ENCODE measurements around the gene SLC25A41. TPM values are rescaled to one million over a fixed set of nuclear protein-coding genes. Genes with fewer than 3 reads are reported as not detected.

Gene SLC25A41
- total and polyA plus RNA-seq, 2 experiments from 2014 or later: not detected

- no peaks in the 10 kb centered on the region for H3F3A ChIP-seq (ENCODE audit: insufficient read depth)
- peaks cover 23% of the 10 kb centered on the region for H3K27me3 ChIP-seq (replicated peaks; ENCODE audit: insufficient read depth)
- H3K9me3 ChIP-seq (ENCODE audit: low read depth): no peaks in the 10 kb centered on the region
- in situ Hi-C loops (cut with MboI): no loop called here
- no peak overlapping the region for H3K4me3 ChIP-seq
- H3K4me1 ChIP-seq (ENCODE audit: insufficient read depth): no peaks in the 10 kb centered on the region
- H3K4me2 ChIP-seq (ENCODE audit: unreplicated experiment): no peak overlapping the region
- no peaks in the 10 kb centered on the region for H3K36me3 ChIP-seq (ENCODE audit: low read depth)
- H3K9me2 ChIP-seq (ENCODE audit: insufficient read depth): no peaks in the 10 kb centered on the region
- H2AFZ ChIP-seq: no peak overlapping the region
- no peak overlapping the region for H3K9ac ChIP-seq
- no peaks in the 10 kb centered on the region for H3K79me2 ChIP-seq (ENCODE audit: insufficient read depth)
- 57 to 64% methylated on average over 13 to 14 of the region's 14 CpGs for WGBS, 2 experiments (ENCODE audit: low coverage in 1 of 2, low lambda C conversion rate in 2 of 2, missing lambda C conversion rate in 2 of 2)
- H3K27ac ChIP-seq: no peak overlapping the region
- TF ChIP-seq EZH2 (IDR thresholded peaks at IDR 0.05; ENCODE audit: insufficient read depth, poor library complexity, severe bottlenecking) (no peak), EZH2phosphoT487 (IDR thresholded peaks at IDR 0.05; ENCODE audit: insufficient read depth, low read depth) (no peak)
- H4K20me1 ChIP-seq (ENCODE audit: insufficient read depth): no peaks in the 10 kb centered on the region
- no peak for DNase-seq
These were observed 37.5 kb upstream of the SLC25A41 start for GRCh38 chr19:6471076-6471475.

- H3K9me3 ChIP-seq (ENCODE audit: low read depth): no peaks in the 10 kb centered on the region
- no peak overlapping the region for H3K4me2 ChIP-seq (ENCODE audit: unreplicated experiment)
- H3K79me2 ChIP-seq (ENCODE audit: insufficient read depth): no peaks in the 10 kb centered on the region
- TF ChIP-seq EZH2phosphoT487 (IDR thresholded peaks at IDR 0.05; ENCODE audit: insufficient read depth, low read depth): no peak
- no peak for TF ChIP-seq EZH2 (IDR thresholded peaks at IDR 0.05; ENCODE audit: insufficient read depth, poor library complexity, severe bottlenecking)
- no peaks in the 10 kb centered on the region for H3K4me1 ChIP-seq (ENCODE audit: insufficient read depth)
- no peaks in the 10 kb centered on the region for H3K9me2 ChIP-seq (ENCODE audit: insufficient read depth)
- DNase-seq: no peak
- H4K20me1 ChIP-seq (ENCODE audit: insufficient read depth): no peaks in the 10 kb centered on the region
- no peaks in the 10 kb centered on the region for H3F3A ChIP-seq (ENCODE audit: insufficient read depth)
- H3K9ac ChIP-seq: no peak overlapping the region
- no peak overlapping the region for H3K4me3 ChIP-seq
- H3K27ac ChIP-seq: no peak overlapping the region
- in situ Hi-C loops (cut with MboI): no loop called here
- peaks cover 22% of the 10 kb centered on the region for H3K27me3 ChIP-seq (replicated peaks; ENCODE audit: insufficient read depth)
- 71 to 74% methylated on average over 8 of the region's 8 CpGs for WGBS, 2 experiments (ENCODE audit: low coverage in 1 of 2, low lambda C conversion rate in 2 of 2, missing lambda C conversion rate in 2 of 2)
- no peaks in the 10 kb centered on the region for H3K36me3 ChIP-seq (ENCODE audit: low read depth)
- no peak overlapping the region for H2AFZ ChIP-seq
These were observed 36.6 kb upstream of the SLC25A41 start for GRCh38 chr19:6470173-6470572.

GRCh38 chr19:6467384-6467783 lies 33.8 kb upstream of the SLC25A41 start:
- H4K20me1 ChIP-seq (ENCODE audit: insufficient read depth): no peaks in the 10 kb centered on the region
- no peak overlapping the region for H3K9ac ChIP-seq
- H3K27me3 ChIP-seq (replicated peaks; ENCODE audit: insufficient read depth): peaks cover 18% of the 10 kb centered on the region
- H3K36me3 ChIP-seq (ENCODE audit: low read depth): no peaks in the 10 kb centered on the region
- H3K4me2 ChIP-seq (ENCODE audit: unreplicated experiment): no peak overlapping the region
- no peaks in the 10 kb centered on the region for H3F3A ChIP-seq (ENCODE audit: insufficient read depth)
- in situ Hi-C loops (cut with MboI): no loop called here
- H3K9me3 ChIP-seq (ENCODE audit: low read depth): no peaks in the 10 kb centered on the region
- TF ChIP-seq EZH2phosphoT487 (IDR thresholded peaks at IDR 0.05; ENCODE audit: insufficient read depth, low read depth) (no peak), EZH2 (IDR thresholded peaks at IDR 0.05; ENCODE audit: insufficient read depth, poor library complexity, severe bottlenecking) (no peak)
- H3K27ac ChIP-seq: no peak overlapping the region
- no peaks in the 10 kb centered on the region for H3K79me2 ChIP-seq (ENCODE audit: insufficient read depth)
- no peak for DNase-seq
- H2AFZ ChIP-seq: no peak overlapping the region
- H3K4me3 ChIP-seq: no peak overlapping the region
- no peaks in the 10 kb centered on the region for H3K4me1 ChIP-seq (ENCODE audit: insufficient read depth)
- no peaks in the 10 kb centered on the region for H3K9me2 ChIP-seq (ENCODE audit: insufficient read depth)
- WGBS, 2 experiments (ENCODE audit: low coverage in 1 of 2, low lambda C conversion rate in 2 of 2, missing lambda C conversion rate in 2 of 2): 34 to 41% methylated on average over 8 of the region's 8 CpGs

GRCh38 chr19:6466526-6467248 lies 33.1 kb upstream of the SLC25A41 start:
- H3K9me2 ChIP-seq (ENCODE audit: insufficient read depth): no peaks in the 10 kb centered on the region
- H2AFZ ChIP-seq: no peak overlapping the region
- no peak overlapping the region for H3K4me3 ChIP-seq
- H3K27ac ChIP-seq: no peak overlapping the region
- in situ Hi-C loops (cut with MboI): no loop called here
- WGBS, 2 experiments (ENCODE audit: low coverage in 1 of 2, low lambda C conversion rate in 2 of 2, missing lambda C conversion rate in 2 of 2): 77 to 83% methylated on average over 20 to 21 of the region's 21 CpGs
- peaks cover 18% of the 10 kb centered on the region for H3K27me3 ChIP-seq (replicated peaks; ENCODE audit: insufficient read depth)
- H3K4me1 ChIP-seq (ENCODE audit: insufficient read depth): no peaks in the 10 kb centered on the region
- H3K9me3 ChIP-seq (ENCODE audit: low read depth): no peaks in the 10 kb centered on the region
- no peak overlapping the region for H3K4me2 ChIP-seq (ENCODE audit: unreplicated experiment)
- H3K36me3 ChIP-seq (ENCODE audit: low read depth): no peaks in the 10 kb centered on the region
- no peaks in the 10 kb centered on the region for H4K20me1 ChIP-seq (ENCODE audit: insufficient read depth)
- TF ChIP-seq EZH2 (IDR thresholded peaks at IDR 0.05; ENCODE audit: insufficient read depth, poor library complexity, severe bottlenecking) (no peak), EZH2phosphoT487 (IDR thresholded peaks at IDR 0.05; ENCODE audit: insufficient read depth, low read depth) (no peak)
- DNase-seq: no peak
- no peaks in the 10 kb centered on the region for H3F3A ChIP-seq (ENCODE audit: insufficient read depth)
- H3K79me2 ChIP-seq (ENCODE audit: insufficient read depth): no peaks in the 10 kb centered on the region
- H3K9ac ChIP-seq: no peak overlapping the region
